ENCODE data around the gene MPRIP.

DNA sequence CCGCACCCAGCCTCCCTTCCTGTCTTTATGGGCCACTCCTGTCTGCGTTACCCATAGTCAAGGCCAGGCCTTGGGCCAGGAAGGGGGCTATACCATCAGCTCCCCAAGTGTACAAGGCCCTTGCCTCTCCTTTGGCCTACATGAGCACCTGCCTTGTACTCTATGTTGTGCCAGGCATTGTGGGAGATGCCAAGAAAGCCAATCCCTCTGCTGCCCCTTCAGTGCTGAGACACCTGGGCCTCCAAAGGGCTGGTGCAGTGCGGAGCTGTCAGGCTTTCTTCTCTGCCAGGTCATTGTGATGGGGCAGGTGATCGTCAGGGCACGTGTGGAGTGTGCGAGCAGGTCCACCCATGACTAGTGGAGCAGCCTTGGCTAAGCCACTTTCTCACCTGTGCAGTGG, 59.9 kb downstream of the MPRIP start:
- TF ChIP-seq, protein P1, sequence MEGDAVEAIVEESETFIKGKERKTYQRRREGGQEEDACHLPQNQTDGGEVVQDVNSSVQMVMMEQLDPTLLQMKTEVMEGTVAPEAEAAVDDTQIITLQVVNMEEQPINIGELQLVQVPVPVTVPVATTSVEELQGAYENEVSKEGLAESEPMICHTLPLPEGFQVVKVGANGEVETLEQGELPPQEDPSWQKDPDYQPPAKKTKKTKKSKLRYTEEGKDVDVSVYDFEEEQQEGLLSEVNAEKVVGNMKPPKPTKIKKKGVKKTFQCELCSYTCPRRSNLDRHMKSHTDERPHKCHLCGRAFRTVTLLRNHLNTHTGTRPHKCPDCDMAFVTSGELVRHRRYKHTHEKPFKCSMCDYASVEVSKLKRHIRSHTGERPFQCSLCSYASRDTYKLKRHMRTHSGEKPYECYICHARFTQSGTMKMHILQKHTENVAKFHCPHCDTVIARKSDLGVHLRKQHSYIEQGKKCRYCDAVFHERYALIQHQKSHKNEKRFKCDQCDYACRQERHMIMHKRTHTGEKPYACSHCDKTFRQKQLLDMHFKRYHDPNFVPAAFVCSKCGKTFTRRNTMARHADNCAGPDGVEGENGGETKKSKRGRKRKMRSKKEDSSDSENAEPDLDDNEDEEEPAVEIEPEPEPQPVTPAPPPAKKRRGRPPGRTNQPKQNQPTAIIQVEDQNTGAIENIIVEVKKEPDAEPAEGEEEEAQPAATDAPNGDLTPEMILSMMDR (conservative IDR thresholded peaks at IDR 0.05; ENCODE audit: low read depth, low read length): no peak
- TF ChIP-seq EZH2phosphoT487 (IDR thresholded peaks at IDR 0.05; ENCODE audit: borderline replicate concordance, low read length): no peak
- TF ChIP-seq EZH2 (IDR thresholded peaks at IDR 0.05; ENCODE audit: low read length, unreplicated experiment): no peak
